ENCODE results near the gene GBGT1.

GBGT1 gene

GRCh38 chr9:133111808-133112662, 51.7 kb downstream of the GBGT1 start:
- FAIRE-seq, result no peak

DNA sequence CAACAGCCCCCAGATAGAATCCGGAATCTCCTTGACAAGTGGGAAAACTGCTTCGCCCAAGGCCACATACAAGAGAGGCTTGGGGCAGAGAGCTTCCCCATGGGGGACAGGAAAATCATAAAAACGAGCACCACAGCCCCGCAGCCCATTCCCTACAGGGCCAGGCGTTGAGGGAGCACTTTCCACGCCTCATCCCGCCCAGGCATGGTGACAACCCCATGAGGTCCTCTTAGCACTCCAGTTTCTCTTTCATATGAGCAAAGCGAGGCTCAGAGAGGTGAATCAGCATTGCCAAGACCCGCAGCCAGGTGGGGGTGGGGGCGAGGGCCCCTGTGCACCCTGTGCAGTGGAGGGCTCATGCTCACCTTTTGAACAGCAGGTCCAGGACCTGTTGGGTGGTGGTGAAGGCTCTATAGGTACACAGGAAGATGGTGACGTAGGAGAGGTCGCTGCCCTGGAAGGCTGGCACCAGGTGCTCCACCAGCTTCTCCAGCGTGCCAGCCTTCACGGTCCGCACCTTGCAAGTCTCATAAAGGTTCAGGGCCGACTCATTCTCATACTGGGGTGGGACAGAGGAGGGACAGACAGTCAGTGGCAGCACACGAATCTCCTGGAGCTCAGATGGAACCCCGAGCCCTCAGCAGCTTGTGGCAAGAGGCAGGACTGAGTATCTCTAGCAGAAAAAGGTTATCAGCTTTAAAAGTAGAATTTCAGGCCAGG, 53.6 kb downstream of the GBGT1 start:
- no peak for FAIRE-seq

GRCh38 chr9:133108794-133109641, 54.7 kb downstream of the GBGT1 start:
- FAIRE-seq, result no peak

GRCh38 chr9:133107961-133108793, 55.5 kb downstream of the GBGT1 start:
- FAIRE-seq, result no peak

DNA sequence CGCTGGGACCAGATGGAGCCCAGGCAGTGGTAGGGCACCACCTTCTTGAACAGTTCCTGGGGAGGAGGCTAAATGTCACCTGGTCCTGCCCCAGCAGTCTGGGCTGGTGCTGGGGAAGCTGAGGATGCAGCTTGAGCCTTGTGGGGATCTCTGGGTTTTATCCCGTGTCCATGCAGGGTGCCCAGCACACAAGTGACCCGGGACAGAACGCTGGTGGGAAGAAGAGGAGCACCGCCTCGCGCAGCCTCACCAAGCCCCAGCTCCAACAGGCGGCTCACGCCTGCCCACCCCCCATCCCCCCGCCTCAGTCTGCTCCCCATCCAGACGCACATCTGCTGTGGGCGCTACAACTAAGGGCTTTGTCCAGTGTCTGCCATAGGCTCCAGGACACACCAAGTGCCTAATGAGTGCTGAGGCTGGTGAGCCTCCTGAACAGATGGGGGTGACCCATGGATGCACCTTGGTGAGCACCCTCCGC, 56.4 kb downstream of the GBGT1 start:
- no peak for FAIRE-seq

DNA sequence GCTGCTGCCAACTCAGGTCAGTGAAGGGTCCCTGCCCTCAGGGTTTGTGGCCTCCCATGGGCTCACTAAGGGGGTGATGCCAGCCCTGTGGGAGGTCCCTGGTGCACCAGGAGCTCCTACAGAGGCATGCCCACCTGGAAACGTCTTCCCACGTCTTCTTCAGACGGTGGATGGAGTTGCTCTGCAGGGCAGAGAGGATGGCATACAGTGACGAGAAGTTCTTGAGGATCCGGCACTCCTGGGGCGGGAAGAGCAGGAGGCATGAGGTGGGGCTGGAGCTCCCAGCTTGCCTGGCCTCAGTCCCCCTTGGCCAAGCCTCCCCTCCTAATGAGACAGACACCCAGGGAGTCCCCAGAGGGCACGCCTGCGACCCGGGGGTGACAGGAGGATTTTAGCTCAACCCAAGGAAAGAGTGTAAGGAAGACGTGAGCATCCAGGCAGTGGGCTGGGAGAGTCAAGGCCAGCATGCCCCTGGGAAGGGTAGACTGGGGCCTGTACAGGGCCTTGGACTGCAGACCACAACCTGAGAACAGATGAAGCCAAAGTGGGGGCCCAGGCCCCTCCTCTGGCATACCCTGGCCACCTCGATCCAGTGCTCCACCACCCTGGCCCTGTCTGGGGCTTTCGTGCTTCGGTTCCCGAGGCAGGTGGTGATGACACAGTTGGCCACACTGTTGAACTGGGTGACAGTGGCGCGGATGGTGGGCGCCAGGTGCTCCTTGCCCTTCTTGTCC, 57.0 kb downstream of the GBGT1 start:
- FAIRE-seq, result no peak

DNA sequence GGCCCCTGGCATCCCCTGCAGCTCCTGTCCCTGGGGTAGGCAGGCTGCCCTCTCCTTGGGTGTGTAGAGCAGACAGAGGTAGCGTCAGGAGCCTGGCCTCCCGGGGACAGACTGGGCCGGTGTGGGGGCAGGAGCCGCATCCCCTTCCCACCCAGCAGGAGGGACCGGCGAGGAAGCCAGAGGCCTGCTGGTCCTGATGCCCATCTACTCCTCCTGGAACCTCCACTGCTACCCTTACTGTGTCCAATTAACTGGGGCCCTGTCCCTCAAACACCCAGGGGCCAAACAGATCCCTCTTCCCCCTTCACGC, 58.3 kb downstream of the GBGT1 start:
- FAIRE-seq, result no peak

DNA sequence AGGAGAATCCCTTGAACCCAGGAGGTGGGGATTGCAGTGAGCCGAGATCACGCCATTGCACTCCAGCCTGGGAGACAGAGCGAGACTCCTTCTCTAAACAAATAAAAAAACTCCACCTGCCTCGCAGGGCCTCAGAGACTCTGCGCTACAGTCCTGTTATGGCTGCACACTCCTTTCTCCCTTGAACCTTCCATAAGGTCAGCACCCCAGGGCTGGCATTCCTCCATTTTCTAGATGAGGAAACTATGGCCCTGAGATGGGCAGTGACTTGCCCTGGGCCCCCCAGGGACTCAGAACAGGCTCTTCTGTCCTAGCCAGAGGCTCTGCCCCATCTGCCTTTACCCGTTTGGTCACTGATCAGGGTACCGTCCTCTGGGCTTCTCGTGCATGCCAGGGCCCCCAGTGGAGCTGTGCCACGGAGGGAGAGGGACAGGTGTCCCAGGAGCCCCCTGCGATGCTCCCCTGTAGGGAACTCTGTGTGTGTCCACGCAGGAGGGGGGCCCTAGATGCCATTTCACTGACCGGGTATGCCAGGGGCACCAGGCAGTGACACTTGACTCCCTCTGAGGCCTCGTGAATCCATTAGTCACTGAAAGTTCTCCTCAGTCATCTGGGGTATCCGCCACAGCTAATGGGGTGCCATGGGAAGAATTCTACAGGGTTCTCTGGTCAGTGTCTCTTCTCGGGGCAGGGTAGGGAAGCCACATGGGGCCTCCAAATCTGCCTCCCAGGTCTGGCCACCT, 58.8 kb downstream of the GBGT1 start:
- no peak for FAIRE-seq

GRCh38 chr9:133103987-133104505, 59.7 kb downstream of the GBGT1 start:
- FAIRE-seq, result no peak

DNA sequence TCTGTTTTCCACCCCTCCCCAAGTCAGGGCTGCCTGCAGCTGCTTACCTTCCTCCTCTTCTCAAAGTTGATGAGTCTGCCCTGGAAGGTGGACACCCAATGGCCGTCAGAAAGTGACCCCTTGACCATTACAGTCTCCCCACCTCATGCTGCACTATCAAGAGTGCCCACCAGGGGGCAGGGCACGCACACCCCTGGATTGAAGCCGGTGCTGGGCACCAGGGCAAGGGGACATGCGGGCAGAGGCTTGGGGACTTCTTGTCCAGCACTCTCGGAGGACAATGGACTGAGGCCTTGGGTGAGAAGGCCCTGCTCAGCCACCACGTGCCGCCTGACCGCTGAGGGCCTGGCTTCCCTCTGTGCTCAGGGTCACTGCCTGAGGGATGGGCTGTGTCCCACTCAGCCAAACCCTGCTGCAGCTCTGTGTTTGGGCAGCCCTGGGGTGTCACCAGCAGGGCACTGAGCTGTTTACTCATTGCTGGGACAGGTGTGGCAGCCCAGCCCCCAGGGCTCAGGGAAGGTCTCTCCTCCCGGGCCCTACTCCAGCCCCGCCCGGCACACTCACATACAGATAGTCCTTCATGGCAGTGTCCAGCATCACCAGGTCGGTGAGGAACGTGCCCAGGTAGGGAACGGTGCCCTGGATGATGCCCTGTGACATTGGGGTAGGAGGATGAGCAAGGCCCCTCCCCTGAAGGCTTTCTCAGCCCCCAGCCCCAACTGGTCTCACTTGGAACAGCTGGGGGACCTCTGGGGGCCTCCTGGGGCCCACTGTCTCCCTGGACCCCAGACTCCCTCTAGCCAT, 60.3 kb downstream of the GBGT1 start:
- no peak for FAIRE-seq

Data from islet of Langerhans (tissue), 1 donor.